Measurements from ENCODE around the gene CXCL5.

DNA sequence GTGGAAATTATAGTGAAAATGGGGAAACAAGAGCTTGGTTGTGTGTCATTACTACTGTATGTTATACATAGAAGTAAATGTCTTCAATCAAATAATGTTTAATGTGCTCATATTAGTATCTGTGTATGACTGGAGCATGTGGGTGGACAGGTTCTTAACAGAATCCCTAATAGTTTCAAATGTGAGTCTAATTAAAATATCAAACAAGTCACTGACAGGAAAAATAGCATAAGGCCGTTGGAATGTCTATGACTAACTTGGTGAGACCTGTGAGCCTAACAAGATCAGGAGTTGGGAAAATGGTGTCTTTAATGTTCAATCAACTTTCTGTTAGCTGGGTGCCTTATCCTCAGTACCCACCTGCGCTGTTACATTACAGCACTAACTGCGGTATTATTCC, 46.2 kb upstream of the CXCL5 start:
- TF ChIP-seq, protein P1, sequence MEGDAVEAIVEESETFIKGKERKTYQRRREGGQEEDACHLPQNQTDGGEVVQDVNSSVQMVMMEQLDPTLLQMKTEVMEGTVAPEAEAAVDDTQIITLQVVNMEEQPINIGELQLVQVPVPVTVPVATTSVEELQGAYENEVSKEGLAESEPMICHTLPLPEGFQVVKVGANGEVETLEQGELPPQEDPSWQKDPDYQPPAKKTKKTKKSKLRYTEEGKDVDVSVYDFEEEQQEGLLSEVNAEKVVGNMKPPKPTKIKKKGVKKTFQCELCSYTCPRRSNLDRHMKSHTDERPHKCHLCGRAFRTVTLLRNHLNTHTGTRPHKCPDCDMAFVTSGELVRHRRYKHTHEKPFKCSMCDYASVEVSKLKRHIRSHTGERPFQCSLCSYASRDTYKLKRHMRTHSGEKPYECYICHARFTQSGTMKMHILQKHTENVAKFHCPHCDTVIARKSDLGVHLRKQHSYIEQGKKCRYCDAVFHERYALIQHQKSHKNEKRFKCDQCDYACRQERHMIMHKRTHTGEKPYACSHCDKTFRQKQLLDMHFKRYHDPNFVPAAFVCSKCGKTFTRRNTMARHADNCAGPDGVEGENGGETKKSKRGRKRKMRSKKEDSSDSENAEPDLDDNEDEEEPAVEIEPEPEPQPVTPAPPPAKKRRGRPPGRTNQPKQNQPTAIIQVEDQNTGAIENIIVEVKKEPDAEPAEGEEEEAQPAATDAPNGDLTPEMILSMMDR (IDR thresholded peaks at IDR 0.05; ENCODE audit: low read depth, low read length, missing input control): no peak
- TF ChIP-seq YY1 (IDR thresholded peaks at IDR 0.05) (no peak), REST (IDR thresholded peaks at IDR 0.05) (no peak), GABPA (IDR thresholded peaks at IDR 0.05 in 1 of 2, conservative IDR thresholded peaks at IDR 0.05 in 1 of 2) (no peak), JUND (IDR thresholded peaks at IDR 0.05) (no peak)
- TF ChIP-seq, protein P2, sequence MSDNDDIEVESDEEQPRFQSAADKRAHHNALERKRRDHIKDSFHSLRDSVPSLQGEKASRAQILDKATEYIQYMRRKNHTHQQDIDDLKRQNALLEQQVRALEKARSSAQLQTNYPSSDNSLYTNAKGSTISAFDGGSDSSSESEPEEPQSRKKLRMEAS (IDR thresholded peaks at IDR 0.05): no peak
- TF ChIP-seq, protein P3, sequence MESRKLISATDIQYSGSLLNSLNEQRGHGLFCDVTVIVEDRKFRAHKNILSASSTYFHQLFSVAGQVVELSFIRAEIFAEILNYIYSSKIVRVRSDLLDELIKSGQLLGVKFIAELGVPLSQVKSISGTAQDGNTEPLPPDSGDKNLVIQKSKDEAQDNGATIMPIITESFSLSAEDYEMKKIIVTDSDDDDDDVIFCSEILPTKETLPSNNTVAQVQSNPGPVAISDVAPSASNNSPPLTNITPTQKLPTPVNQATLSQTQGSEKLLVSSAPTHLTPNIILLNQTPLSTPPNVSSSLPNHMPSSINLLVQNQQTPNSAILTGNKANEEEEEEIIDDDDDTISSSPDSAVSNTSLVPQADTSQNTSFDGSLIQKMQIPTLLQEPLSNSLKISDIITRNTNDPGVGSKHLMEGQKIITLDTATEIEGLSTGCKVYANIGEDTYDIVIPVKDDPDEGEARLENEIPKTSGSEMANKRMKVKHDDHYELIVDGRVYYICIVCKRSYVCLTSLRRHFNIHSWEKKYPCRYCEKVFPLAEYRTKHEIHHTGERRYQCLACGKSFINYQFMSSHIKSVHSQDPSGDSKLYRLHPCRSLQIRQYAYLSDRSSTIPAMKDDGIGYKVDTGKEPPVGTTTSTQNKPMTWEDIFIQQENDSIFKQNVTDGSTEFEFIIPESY (IDR thresholded peaks at IDR 0.05): no peak
- TF ChIP-seq, protein P4, sequence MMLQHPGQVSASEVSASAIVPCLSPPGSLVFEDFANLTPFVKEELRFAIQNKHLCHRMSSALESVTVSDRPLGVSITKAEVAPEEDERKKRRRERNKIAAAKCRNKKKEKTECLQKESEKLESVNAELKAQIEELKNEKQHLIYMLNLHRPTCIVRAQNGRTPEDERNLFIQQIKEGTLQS (IDR thresholded peaks at IDR 0.05): no peak
